SK-N-SH (cell line): ENCODE results near the gene METTL15.

ENCODE experiments used
- CTCF ChIP-seq: fragments of 200-600 bp; sonication (generic); IDR thresholded peaks from 2 replicates; pipeline ENCODE4 v1.6.1; 2017; ENCODE audit warnings: antibody characterized with exemption, mild to moderate bottlenecking, moderate library complexity
- EZH2phosphoT487 ChIP-seq: fragments of 200-600 bp; sonication (generic); IDR thresholded peaks from 2 replicates; pipeline ENCODE4 v1.6.1; 2017; ENCODE audit warnings: low read depth, mixed run types, mild to moderate bottlenecking, antibody characterized with exemption, moderate library complexity, borderline replicate concordance
- GABPA ChIP-seq: IDR thresholded peaks from 2 replicates; pipeline ENCODE4 v1.4.0; 2012; ENCODE audit warnings: low read depth, mild to moderate bottlenecking
- GATA2 ChIP-seq: sonication (generic); formaldehyde crosslinking; IDR thresholded peaks from 2 replicates; pipeline ENCODE4 v1.5.0; 2020; ENCODE audit warnings: mild to moderate bottlenecking, missing genetic modification reagents
- JUND ChIP-seq: IDR thresholded peaks from 2 replicates; pipeline ENCODE4 v1.4.0; 2012
- MAX ChIP-seq: IDR thresholded peaks from 2 replicates; pipeline ENCODE4 v1.4.0; 2012; ENCODE audit warnings: low read depth
- MXI1 ChIP-seq: IDR thresholded peaks from 2 replicates; pipeline ENCODE4 v1.6.1; 2012; ENCODE audit warnings: mild to moderate bottlenecking, low read depth, low read length, improper control_type of control experiment
- PBX3 ChIP-seq: IDR thresholded peaks from 2 replicates; pipeline ENCODE4; 2012
- POLR2AphosphoS5 ChIP-seq: IDR thresholded peaks from 2 replicates; pipeline ENCODE4 v1.6.1; 2012; ENCODE audit warnings: low read depth, low read length
- REST ChIP-seq: IDR thresholded peaks from 2 replicates; pipeline ENCODE4 v1.6.1; 2012; ENCODE audit warnings: mild to moderate bottlenecking, low read depth, low read length, moderate library complexity
- RFX5 ChIP-seq: IDR thresholded peaks from 2 replicates; pipeline ENCODE4 v1.6.1; 2012; ENCODE audit warnings: mild to moderate bottlenecking, improper control_type of control experiment, low read length
- TAF1 ChIP-seq: IDR thresholded peaks from 2 replicates; pipeline ENCODE4 v1.6.1; 2012; ENCODE audit warnings: low read depth, mild to moderate bottlenecking, low read length, moderate library complexity, borderline replicate concordance

- TF ChIP-seq CTCF (no peak), TAF1 (no peak), GATA2 (no peak), MXI1 (no peak), JUND (no peak), GABPA (no peak), REST (no peak), MAX (no peak), RFX5 (no peak), PBX3 (no peak), POLR2AphosphoS5 (no peak), EZH2phosphoT487 (no peak)
Measured at GRCh38 chr11:28346721-28347120, 238.5 kb downstream of the METTL15 start.
